K562 (cell line): Measurements from ENCODE around the gene PHKG1. TPM values are rescaled to one million over a fixed set of nuclear protein-coding genes. Genes with fewer than 3 reads are reported as not detected.

Source experiments
- ARHGAP35 ChIP-seq: fragments of 450-650 bp; IDR thresholded peaks from 2 replicates; pipeline ENCODE4 v1.6.1; 2018; ENCODE audit not compliant: partially characterized antibody
- CC2D1A ChIP-seq: fragments of 450-650 bp; IDR thresholded peaks from 2 replicates; pipeline ENCODE4 v1.6.1; 2017; ENCODE audit warnings: mild to moderate bottlenecking
- COPS2 ChIP-seq: fragments of 450-650 bp; conservative IDR thresholded peaks from 2 replicates; pipeline ENCODE4 v1.6.1; 2016; ENCODE audit warnings: mild to moderate bottlenecking, moderate library complexity
- DPF2 ChIP-seq: fragments of 450-650 bp; IDR thresholded peaks from 2 replicates; pipeline ENCODE4 v1.6.1; 2016
- E2F3 ChIP-seq: fragments of 250-450 bp; sonication (Bioruptor Pico); IDR thresholded peaks from 2 replicates; pipeline ENCODE4 v1.4.0; 2020; ENCODE audit warnings: mild to moderate bottlenecking
- ETV1 ChIP-seq: fragments of 450-650 bp; conservative IDR thresholded peaks from 2 replicates; pipeline ENCODE4 v1.6.1; 2016; ENCODE audit warnings: missing genetic modification characterization, control low read depth, low read depth, missing compliant biosample characterization
- HES1 ChIP-seq: fragments of 450-650 bp; IDR thresholded peaks from 2 replicates; pipeline ENCODE4 v1.6.1; 2016; ENCODE audit warnings: low read depth, mild to moderate bottlenecking, moderate library complexity
- HMG20B ChIP-seq: fragments of 250-450 bp; sonication (Bioruptor Pico); IDR thresholded peaks from 2 replicates; pipeline ENCODE4 v1.5.0; 2021; ENCODE audit warnings: mild to moderate bottlenecking
- KHSRP ChIP-seq: fragments of 450-650 bp; IDR thresholded peaks from 2 replicates; pipeline ENCODE4 v1.6.1; 2017
- KLF10 ChIP-seq: fragments of 250-450 bp; sonication (Bioruptor Pico); IDR thresholded peaks from 2 replicates; pipeline ENCODE4 v1.6.1; 2021; ENCODE audit warnings: matching md5 sums
- MAFG ChIP-seq: fragments of 450-650 bp; conservative IDR thresholded peaks from 2 replicates; pipeline ENCODE4 v1.6.1; 2016; ENCODE audit warnings: missing genetic modification characterization, missing compliant biosample characterization
- MAX ChIP-seq: sonication (generic); formaldehyde crosslinking; IDR thresholded peaks from 2 replicates; pipeline ENCODE4 v1.9.0; 2022; ENCODE audit warnings: mild to moderate bottlenecking, missing genetic modification reagents
- MLLT1 ChIP-seq, 2 experiments: fragments of 450-650 bp; IDR thresholded peaks; 2 replicates each; pipeline ENCODE4 v1.6.1; 2016
- NFE2 ChIP-seq: IDR thresholded peaks from 2 replicates; pipeline ENCODE4 v1.6.1; 2014; ENCODE audit warnings: antibody characterized with exemption, low read depth
- NR0B1 ChIP-seq: fragments of 450-650 bp; IDR thresholded peaks from one replicate; pipeline ENCODE4 v1.6.1; 2018; ENCODE audit warnings: mild to moderate bottlenecking, moderate library complexity; ENCODE audit not compliant: partially characterized antibody
- PHB2 ChIP-seq: fragments of 450-650 bp; IDR thresholded peaks from 2 replicates; pipeline ENCODE4 v1.6.1; 2017; ENCODE audit warnings: low read depth
- RFX1 ChIP-seq: fragments of 450-650 bp; IDR thresholded peaks from 2 replicates; pipeline ENCODE4 v1.6.1; 2016; ENCODE audit warnings: mild to moderate bottlenecking, moderate library complexity
- SOX6 ChIP-seq: fragments of 450-650 bp; IDR thresholded peaks from 2 replicates; pipeline ENCODE4 v1.6.1; 2014; ENCODE audit warnings: mild to moderate bottlenecking
- SP2 ChIP-seq: IDR thresholded peaks from 2 replicates; pipeline ENCODE4 v1.6.1; 2011; ENCODE audit warnings: mild to moderate bottlenecking, low read depth, low read length, moderate library complexity; ENCODE audit not compliant: poor library complexity, severe bottlenecking; ENCODE audit errors: extremely low read depth
- TSC22D4 ChIP-seq: fragments of 450-650 bp; IDR thresholded peaks from 2 replicates; pipeline ENCODE4 v1.6.1; 2016; ENCODE audit warnings: missing genetic modification characterization, missing biosample characterization, control low read depth
- ZBTB33 ChIP-seq: sonication (generic); formaldehyde crosslinking; IDR thresholded peaks from 2 replicates; pipeline ENCODE4 v1.8.1; 2023; ENCODE audit warnings: mild to moderate bottlenecking, missing genetic modification reagents
- ZEB2 ChIP-seq: fragments of 450-650 bp; IDR thresholded peaks from 2 replicates; pipeline ENCODE4 v1.6.1; 2016
- ZFP91 ChIP-seq: sonication (generic); formaldehyde crosslinking; IDR thresholded peaks from 2 replicates; pipeline ENCODE4 v1.8.0; 2022; ENCODE audit warnings: mild to moderate bottlenecking, missing genetic modification reagents
- ZNF165 ChIP-seq: fragments of 250-450 bp; sonication (Bioruptor Pico); IDR thresholded peaks from 2 replicates; pipeline ENCODE4 v1.4.0; 2020; ENCODE audit warnings: borderline replicate concordance
- ZNF431 ChIP-seq: sonication (generic); formaldehyde crosslinking; IDR thresholded peaks from 2 replicates; pipeline ENCODE4 v1.8.0; 2022; ENCODE audit warnings: mild to moderate bottlenecking, missing genetic modification reagents
- polyA plus RNA-seq, 8 experiments: library from polyadenylated mRNA; depleted of rRNA in 4 of 8; stranded (reverse) in 5 of 8; unstranded in 3 of 8; fragments of >200 nt; fragmentation: Nextera tagmentation in 2 of 8; fragmentation: Illumina TruSeq in 1 of 8; extraction: Ambion mirVana in 2 of 8; extraction: Trizol in 1 of 8; gene quantifications; 2 replicates each; pipeline versions ENCODE4 v1.2.1 to v1.2.3, GENCODE V29; 2011 to 2014; ENCODE audit warnings: inconsistent platforms in 1 of 8, missing spikeins in 1 of 8
- total RNA-seq, 7 experiments: library from RNA; depleted of rRNA in 6 of 7; stranded (reverse); fragments of >200 nt in 6 of 7; fragmentation: Illumina TruSeq in 2 of 7; extraction: Trizol in 2 of 7; gene quantifications; 2 replicates each; pipeline versions ENCODE4 v1.2.1 to v1.2.3, GENCODE V29; 2011 to 2021; ENCODE audit warnings: low replicate concordance in 1 of 7

PHKG1 gene
- total and polyA plus RNA-seq, 9 of the 15 experiments (the other 6 are each of a cell fraction or from before 2014, with no cell fraction given): 0.10 to 0.83 (median 0.46) TPM

- TF ChIP-seq NR0B1: no peak
- no peak for TF ChIP-seq KLF10 (CRISPR knock-in tag)
- TF ChIP-seq NFE2: 0 out of 2 replicates have a peak, but pooled peaks have one; percentile 12
- peak; percentile 87; the same call in 1 of the 2 replicates for TF ChIP-seq CC2D1A
- TF ChIP-seq COPS2: no peak
- no peak for TF ChIP-seq RFX1
- TF ChIP-seq MAFG (tag): no peak
- no peak for TF ChIP-seq SOX6
- TF ChIP-seq MAX (CRISPR knock-in tag): 0 out of 2 replicates have a peak, but pooled peaks have one; percentile 20
- TF ChIP-seq HES1: no peak
- no peak for TF ChIP-seq TSC22D4 (tag)
- TF ChIP-seq KHSRP: no peak
- TF ChIP-seq ZNF431 (CRISPR knock-in tag): no peak
- peak; percentile 50; the same call in 1 of the 2 replicates for TF ChIP-seq ETV1
- no peak for TF ChIP-seq SP2
- TF ChIP-seq E2F3 (CRISPR knock-in tag): no peak
- TF ChIP-seq ZNF165 (CRISPR knock-in tag): no peak
- no peak for TF ChIP-seq HMG20B (CRISPR knock-in tag)
- no peak for TF ChIP-seq ARHGAP35
- TF ChIP-seq DPF2: no peak
- TF ChIP-seq MLLT1 (IDR thresholded peaks at IDR 0.05): peak in 1 of 2 experiments; percentile 75; a peak in 1 of 4 replicates
- no peak for TF ChIP-seq ZFP91 (CRISPR knock-in tag)
- no peak for TF ChIP-seq ZEB2
- TF ChIP-seq PHB2: no peak
- peak; percentile 53; the same call in 1 of the 2 replicates for TF ChIP-seq ZBTB33
Measured at GRCh38 chr7:56074371-56074791, 18.4 kb downstream of the PHKG1 start (continued).
